GM12878 (cell line): ENCODE results near the gene TFCP2L1. TPM values are rescaled to one million over a fixed set of nuclear protein-coding genes. Genes with fewer than 3 reads are reported as not detected.

Source experiments
- ATAC-seq: fragments of 200-7000 bp; cut with Tn5 transposase; 3 replicates; pipeline ENCODE4 v1.9.1; 2020; ENCODE audit warnings: mild to moderate bottlenecking, moderate library complexity
- BruUV-seq: library from RNA; stranded (reverse); fragments of 400-500 nt; replicated peaks from 2 replicates; lab custom pipeline; 2021; lab: Mats Ljungman, UMichigan
- CTCF ChIA-PET: fragments of 300-600 bp; sonication (Branson Sonifier 250); formaldehyde crosslinking; extraction: SDS; loops from one replicate; lab custom pipeline; 2021; ENCODE audit warnings: inconsistent platforms; lab: Yijun Ruan, JAX
- POLR2A ChIA-PET: fragments of 350-600 bp; formaldehyde crosslinking; extraction: SDS; loops from one replicate; lab custom pipeline; 2021; ENCODE audit warnings: inconsistent platforms; lab: Charles Lee
- RAD21 ChIA-PET: fragments of 300-600 bp; sonication (Branson Sonifier 250); formaldehyde crosslinking; loops from one replicate; lab custom pipeline; 2023; ENCODE audit warnings: antibody characterized with exemption; ENCODE audit not compliant: unreplicated experiment; lab: Charles Lee
- SMC1A ChIA-PET: fragments of 300-600 bp; sonication (Branson Sonifier 250); formaldehyde crosslinking; loops from one replicate; lab custom pipeline; 2023; ENCODE audit not compliant: unreplicated experiment, uncharacterized antibody; lab: Charles Lee
- DNase-seq: peaks from one replicate; pipeline ENCODE4 v3.0.0-alpha.2; 2011; ENCODE audit warnings: low read depth, low spot score
- FAIRE-seq: peaks from 3 replicates; lab custom pipeline; 2011; peaks lifted over from hg19 to GRCh38; lab: Jason Lieb, UNC
- H2AFZ ChIP-seq: 2 replicates; pipeline ENCODE4 v1.6.0; 2011; ENCODE audit warnings: low read depth, low read length, control low read depth; ENCODE audit not compliant: control insufficient read depth
- H3K27ac ChIP-seq: 2 replicates; pipeline ENCODE4 v1.5.1; 2011; ENCODE audit warnings: control low read depth; ENCODE audit not compliant: control insufficient read depth, insufficient read depth
- H3K27me3 ChIP-seq, 2 experiments: replicated peaks in 1 of 2; 2 replicates each; pipeline versions ENCODE4 v1.6.0 to v1.6.1; 2011; ENCODE audit warnings: low read length in 1 of 2; ENCODE audit not compliant: control insufficient read depth in 2 of 2, insufficient read depth in 2 of 2
- H3K36me3 ChIP-seq, 2 experiments: 2 replicates each; pipeline ENCODE4 v1.5.1; 2011; ENCODE audit warnings: low read length in 1 of 2; ENCODE audit not compliant: control insufficient read depth in 2 of 2, insufficient read depth in 2 of 2
- H3K4me1 ChIP-seq: 2 replicates; pipeline ENCODE4 v1.6.1; 2011; ENCODE audit warnings: mild to moderate bottlenecking, low read length, moderate library complexity, mixed read lengths; ENCODE audit not compliant: control insufficient read depth, insufficient read depth
- H3K4me2 ChIP-seq: 2 replicates; pipeline ENCODE4 v1.6.0; 2011; ENCODE audit warnings: control low read depth; ENCODE audit not compliant: control insufficient read depth, insufficient read depth
- H3K4me3 ChIP-seq: fragments of 200-600 bp; sonication (generic); 2 replicates; pipeline ENCODE4 v1.5.1; 2016
- H3K79me2 ChIP-seq: 2 replicates; pipeline ENCODE4 v1.6.0; 2011; ENCODE audit warnings: low read length; ENCODE audit not compliant: control insufficient read depth, insufficient read depth
- H3K9ac ChIP-seq: 2 replicates; pipeline ENCODE4 v1.8.0; 2011; ENCODE audit warnings: low read length, control low read depth, mixed read lengths; ENCODE audit not compliant: control insufficient read depth, insufficient read depth
- H3K9me3 ChIP-seq: replicated peaks from 3 replicates; pipeline ENCODE4 v1.5.1; 2011; ENCODE audit warnings: mild to moderate bottlenecking, low read length; ENCODE audit not compliant: control insufficient read depth, insufficient read depth
- H4K20me1 ChIP-seq: 2 replicates; pipeline ENCODE4 v1.6.0; 2011; ENCODE audit not compliant: control insufficient read depth, insufficient read depth
- BCL3 ChIP-seq: IDR thresholded peaks from 2 replicates; pipeline ENCODE4 v1.6.1; 2011; ENCODE audit warnings: borderline replicate concordance, low read depth, mild to moderate bottlenecking, moderate library complexity, low read length; ENCODE audit not compliant: insufficient read depth, poor library complexity, severe bottlenecking
- BCLAF1 ChIP-seq: fragments of 450-650 bp; IDR thresholded peaks from 2 replicates; pipeline ENCODE4 v1.6.1; 2017; ENCODE audit warnings: antibody characterized with exemption, mild to moderate bottlenecking, moderate library complexity
- CEBPB ChIP-seq, 2 experiments: fragments of 150-350 bp in 1 of 2; IDR thresholded peaks; 2 replicates each; pipeline ENCODE4 v1.6.1; 2012 to 2014; ENCODE audit warnings: low read depth in 2 of 2, low read length in 2 of 2, borderline replicate concordance in 1 of 2, inconsistent platforms in 1 of 2
- HDAC2 ChIP-seq: fragments of 200-600 bp; sonication (generic); IDR thresholded peaks from 2 replicates; pipeline ENCODE4 v1.6.1; 2017
- MTA3 ChIP-seq: IDR thresholded peaks from 2 replicates; pipeline ENCODE4 v1.6.1; 2012; ENCODE audit warnings: low read length, inconsistent platforms, borderline replicate concordance
- PAX8 ChIP-seq: fragments of 450-650 bp; IDR thresholded peaks from 2 replicates; pipeline ENCODE4 v1.6.1; 2017; ENCODE audit warnings: mild to moderate bottlenecking, moderate library complexity
- PML ChIP-seq: IDR thresholded peaks from 2 replicates; pipeline ENCODE4 v1.6.1; 2012; ENCODE audit warnings: low read length, inconsistent platforms
- POLR2AphosphoS2 ChIP-seq: IDR thresholded peaks from 2 replicates; pipeline ENCODE4 v1.6.1; 2011; ENCODE audit warnings: low read depth, mild to moderate bottlenecking, low read length, improper control_type of control experiment, moderate library complexity
- RB1 ChIP-seq: fragments of 450-650 bp; formaldehyde crosslinking; IDR thresholded peaks from 2 replicates; pipeline ENCODE4 v1.6.1; 2017; ENCODE audit warnings: mild to moderate bottlenecking, borderline replicate concordance
- SP1 ChIP-seq: IDR thresholded peaks from one replicate; pipeline ENCODE4 v1.6.1; 2011; ENCODE audit warnings: low read depth, low read length
- WGBS: methylation state at CpG from one replicate; pipeline ENCODE4 v1.1.6; 2016; ENCODE audit warnings: low lambda C conversion rate; ENCODE audit not compliant: insufficient replicate concordance, insufficient coverage; ENCODE audit errors: missing lambda C conversion rate; 5-methylcytosine and 5-hydroxymethylcytosine counted together
- in situ Hi-C: fragments of 300-500 bp; cut with MboI; formaldehyde crosslinking; loops from 9 replicates; pipeline ENCODE4 v1.14.3; 2018; ENCODE audit warnings: mixed read lengths
- intact Hi-C: fragments of 100-400 bp; cut with micrococcal nuclease; formaldehyde crosslinking; loops from one replicate; pipeline ENCODE4 v1.14.2; 2022; ENCODE audit not compliant: unreplicated experiment
- polyA plus RNA-seq, 11 experiments: library from polyadenylated mRNA; depleted of rRNA in 4 of 11; unstranded in 6 of 11; stranded (reverse) in 5 of 11; fragments of >200 nt; fragmentation: Nextera tagmentation in 4 of 11; fragmentation: Illumina TruSeq in 1 of 11; extraction: Ambion mirVana in 4 of 11; extraction: Trizol in 1 of 11; gene quantifications; 1 replicate in 1 of 11; 2 replicates in 10 of 11; pipeline versions ENCODE4 v1.2.1 to v1.2.3, GENCODE V29; 2011 to 2016; ENCODE audit warnings: inconsistent platforms in 2 of 11, missing spikeins in 2 of 11, low read depth in 1 of 11
- total RNA-seq, 4 experiments: library from RNA; depleted of rRNA in 3 of 4; stranded (reverse); fragments of >200 nt in 3 of 4; fragmentation: Illumina TruSeq in 1 of 4; extraction: Trizol in 1 of 4; gene quantifications; 2 replicates each; pipeline versions ENCODE4 v1.2.1 to v1.2.3, GENCODE V29; 2013 to 2021
- TF ChIP-seq, protein P1 (sequence below): fragments of 450-650 bp; IDR thresholded peaks from 2 replicates; pipeline ENCODE4 v1.6.1; 2017; ENCODE audit warnings: mild to moderate bottlenecking, moderate library complexity
- TF ChIP-seq, protein P2 (sequence below): IDR thresholded peaks from 2 replicates; pipeline ENCODE4 v1.6.1; 2012; ENCODE audit warnings: low read depth, low read length, improper control_type of control experiment
- TF ChIP-seq, protein P3 (sequence below): IDR thresholded peaks from 2 replicates; pipeline ENCODE4 v1.6.1; 2012; ENCODE audit warnings: low read depth, low read length, improper control_type of control experiment

The TFCP2L1 gene
- total and polyA plus RNA-seq, 10 of the 15 experiments (the other 5 are each of a cell fraction or from before 2014, with no cell fraction given) = 0.02 to 0.21 (median 0.09) TPM; not detected in 1

- TF ChIP-seq, protein P1, sequence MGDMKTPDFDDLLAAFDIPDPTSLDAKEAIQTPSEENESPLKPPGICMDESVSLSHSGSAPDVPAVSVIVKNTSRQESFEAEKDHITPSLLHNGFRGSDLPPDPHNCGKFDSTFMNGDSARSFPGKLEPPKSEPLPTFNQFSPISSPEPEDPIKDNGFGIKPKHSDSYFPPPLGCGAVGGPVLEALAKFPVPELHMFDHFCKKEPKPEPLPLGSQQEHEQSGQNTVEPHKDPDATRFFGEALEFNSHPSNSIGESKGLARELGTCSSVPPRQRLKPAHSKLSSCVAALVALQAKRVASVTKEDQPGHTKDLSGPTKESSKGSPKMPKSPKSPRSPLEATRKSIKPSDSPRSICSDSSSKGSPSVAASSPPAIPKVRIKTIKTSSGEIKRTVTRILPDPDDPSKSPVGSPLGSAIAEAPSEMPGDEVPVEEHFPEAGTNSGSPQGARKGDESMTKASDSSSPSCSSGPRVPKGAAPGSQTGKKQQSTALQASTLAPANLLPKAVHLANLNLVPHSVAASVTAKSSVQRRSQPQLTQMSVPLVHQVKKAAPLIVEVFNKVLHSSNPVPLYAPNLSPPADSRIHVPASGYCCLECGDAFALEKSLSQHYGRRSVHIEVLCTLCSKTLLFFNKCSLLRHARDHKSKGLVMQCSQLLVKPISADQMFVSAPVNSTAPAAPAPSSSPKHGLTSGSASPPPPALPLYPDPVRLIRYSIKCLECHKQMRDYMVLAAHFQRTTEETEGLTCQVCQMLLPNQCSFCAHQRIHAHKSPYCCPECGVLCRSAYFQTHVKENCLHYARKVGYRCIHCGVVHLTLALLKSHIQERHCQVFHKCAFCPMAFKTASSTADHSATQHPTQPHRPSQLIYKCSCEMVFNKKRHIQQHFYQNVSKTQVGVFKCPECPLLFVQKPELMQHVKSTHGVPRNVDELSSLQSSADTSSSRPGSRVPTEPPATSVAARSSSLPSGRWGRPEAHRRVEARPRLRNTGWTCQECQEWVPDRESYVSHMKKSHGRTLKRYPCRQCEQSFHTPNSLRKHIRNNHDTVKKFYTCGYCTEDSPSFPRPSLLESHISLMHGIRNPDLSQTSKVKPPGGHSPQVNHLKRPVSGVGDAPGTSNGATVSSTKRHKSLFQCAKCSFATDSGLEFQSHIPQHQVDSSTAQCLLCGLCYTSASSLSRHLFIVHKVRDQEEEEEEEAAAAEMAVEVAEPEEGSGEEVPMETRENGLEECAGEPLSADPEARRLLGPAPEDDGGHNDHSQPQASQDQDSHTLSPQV = no peak
- TF ChIP-seq, protein P2, sequence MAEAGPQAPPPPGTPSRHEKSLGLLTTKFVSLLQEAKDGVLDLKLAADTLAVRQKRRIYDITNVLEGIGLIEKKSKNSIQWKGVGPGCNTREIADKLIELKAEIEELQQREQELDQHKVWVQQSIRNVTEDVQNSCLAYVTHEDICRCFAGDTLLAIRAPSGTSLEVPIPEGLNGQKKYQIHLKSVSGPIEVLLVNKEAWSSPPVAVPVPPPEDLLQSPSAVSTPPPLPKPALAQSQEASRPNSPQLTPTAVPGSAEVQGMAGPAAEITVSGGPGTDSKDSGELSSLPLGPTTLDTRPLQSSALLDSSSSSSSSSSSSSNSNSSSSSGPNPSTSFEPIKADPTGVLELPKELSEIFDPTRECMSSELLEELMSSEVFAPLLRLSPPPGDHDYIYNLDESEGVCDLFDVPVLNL = no peak
- TF ChIP-seq PAX8 (no peak), PML (no peak)
- TF ChIP-seq, all 136 proteins: peak for 0
Observed at GRCh38 chr2:121254748-121255147, 30.3 kb downstream of the TFCP2L1 start (continued).

DNA sequence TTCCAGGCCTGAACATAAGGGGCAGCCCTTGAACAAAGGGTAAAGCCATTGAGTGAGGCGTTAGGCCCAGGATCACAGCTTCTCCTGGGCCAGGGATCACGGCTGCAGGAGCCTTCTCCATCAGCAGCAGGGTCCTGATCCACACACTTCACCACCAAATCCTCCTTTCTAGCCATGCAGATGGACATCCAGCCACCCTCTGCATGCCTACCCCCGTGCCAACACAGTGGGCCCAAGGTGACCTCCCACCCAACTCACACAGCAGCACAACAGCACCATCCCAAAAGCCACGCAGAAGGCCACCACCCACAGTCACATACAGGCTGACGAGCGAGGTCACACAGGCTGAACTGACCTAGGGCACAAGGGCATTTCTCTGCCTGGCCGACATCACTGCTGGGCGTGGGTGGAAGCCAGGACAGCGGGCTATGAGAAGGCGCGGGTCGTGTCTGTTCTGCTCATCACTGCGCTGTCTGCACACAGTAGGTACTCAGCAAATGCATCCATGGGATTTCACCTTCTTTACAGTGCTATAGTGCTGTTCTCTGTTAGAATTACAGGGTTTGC lies 31.2 kb downstream of the TFCP2L1 start:
- ATAC-seq (no peak), FAIRE-seq (no peak), DNase-seq (no peak)
- Histone ChIP-seq H3K9me3 (no peaks in the 10 kb centered on the region), H4K20me1 (no peaks in the 10 kb centered on the region), H3K36me3 (no peaks in the 10 kb centered on the region), H3K27me3 (no peaks in the 10 kb centered on the region; a peak in 1 of 4 replicates), H3K4me1 (no peaks in the 10 kb centered on the region), H3K9ac (no peak overlapping the region), H3K4me3 (no peak overlapping the region), H3K4me2 (no peak overlapping the region), H2AFZ (no peak overlapping the region), H3K79me2 (no peaks in the 10 kb centered on the region), H3K27ac (no peak overlapping the region)
- intact Hi-C loops (no loop called here), in situ Hi-C loops (no loop called here)
- ChIA-PET RAD21 (no interaction called here), POLR2A (no interaction called here), SMC1A (no interaction called here), CTCF (no interaction called here)
- BruUV-seq = no TSS peak
- WGBS = 29% methylated on average over 13 of the region's 13 CpGs
- TF ChIP-seq BCL3 = no peak
- TF ChIP-seq CEBPB (IDR thresholded peaks at IDR 0.05; ENCODE audit: borderline replicate concordance in 1 of 2, low read depth in 2 of 2, low read length in 2 of 2) = no peak
- no peak for TF ChIP-seq SP1
- no peak for TF ChIP-seq BCLAF1
- TF ChIP-seq, protein P3, sequence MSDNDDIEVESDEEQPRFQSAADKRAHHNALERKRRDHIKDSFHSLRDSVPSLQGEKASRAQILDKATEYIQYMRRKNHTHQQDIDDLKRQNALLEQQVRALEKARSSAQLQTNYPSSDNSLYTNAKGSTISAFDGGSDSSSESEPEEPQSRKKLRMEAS = no peak
- TF ChIP-seq POLR2AphosphoS2 = no peak
- no peak for TF ChIP-seq HDAC2
- TF ChIP-seq RB1 = no peak
- no peak for TF ChIP-seq MTA3
